ENCODE results near the gene PDCD1.

The PDCD1 gene

DNA sequence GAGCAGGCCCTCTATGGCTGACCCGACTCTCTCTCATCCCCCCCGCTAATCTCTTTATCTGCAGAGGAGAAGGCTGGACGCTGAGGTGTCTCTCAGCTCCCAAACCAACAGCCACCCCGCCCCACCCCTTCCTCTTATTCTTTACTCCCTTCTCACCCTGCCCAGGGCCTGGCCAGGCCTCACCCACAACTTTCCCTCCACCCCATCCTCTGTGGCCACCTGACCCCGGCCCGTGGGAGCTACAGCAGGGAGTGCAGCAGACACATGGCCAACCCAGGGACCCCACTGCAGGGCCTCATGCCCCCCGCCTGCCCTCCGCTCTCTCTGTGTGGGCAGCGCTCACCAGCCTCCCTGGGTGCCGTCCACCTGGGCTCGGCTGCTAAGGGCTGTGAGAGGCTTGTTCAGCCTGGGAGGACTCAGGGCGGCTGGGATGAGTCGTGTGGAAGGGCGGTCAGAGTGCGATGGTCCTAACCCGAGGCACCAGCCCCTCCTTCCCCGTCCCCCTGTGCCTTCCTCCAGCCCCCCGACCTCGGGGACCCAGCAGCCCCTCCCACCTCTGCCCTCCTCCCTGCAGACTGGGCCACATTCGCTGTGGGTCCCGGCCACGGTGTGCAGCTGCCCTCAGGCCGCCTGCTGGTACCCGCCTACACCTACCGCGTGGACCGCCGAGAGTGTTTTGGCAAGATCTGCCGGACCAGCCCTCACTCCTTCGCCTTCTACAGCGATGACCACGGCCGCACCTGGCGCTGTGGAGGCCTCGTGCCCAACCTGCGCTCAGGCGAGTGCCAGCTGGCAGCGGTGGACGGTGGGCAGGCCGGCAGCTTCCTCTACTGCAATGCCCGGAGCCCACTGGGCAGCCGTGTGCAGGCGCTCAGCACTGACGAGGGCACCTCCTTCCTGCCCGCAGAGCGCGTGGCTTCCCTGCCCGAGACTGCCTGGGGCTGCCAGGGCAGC lies 42.9 kb downstream of the PDCD1 start:
- Histone ChIP-seq H3K27ac (replicated peaks) (no peak overlapping the region), H3K4me3 (replicated peaks; ENCODE audit: insufficient read depth, low read length) (no peak overlapping the region), H3K27me3 (ENCODE audit: insufficient read depth, poor library complexity, severe bottlenecking) (peaks cover 8% of the 10 kb centered on the region)
- no peak for DNase-seq (ENCODE audit: low read depth in 1 of 2, low spot score in 1 of 2)
- TF ChIP-seq REST (IDR thresholded peaks at IDR 0.05; ENCODE audit: insufficient replicate concordance, low read depth) (no peak), CTCF (IDR thresholded peaks at IDR 0.05; ENCODE audit: insufficient read depth, low read length) (no peak), POLR2AphosphoS5 (IDR thresholded peaks at IDR 0.05; ENCODE audit: low read depth) (no peak), GABPA (IDR thresholded peaks at IDR 0.05; ENCODE audit: low read depth) (no peak), SPI1 (IDR thresholded peaks at IDR 0.05; ENCODE audit: borderline replicate concordance, low read depth) (no peak)

DNA sequence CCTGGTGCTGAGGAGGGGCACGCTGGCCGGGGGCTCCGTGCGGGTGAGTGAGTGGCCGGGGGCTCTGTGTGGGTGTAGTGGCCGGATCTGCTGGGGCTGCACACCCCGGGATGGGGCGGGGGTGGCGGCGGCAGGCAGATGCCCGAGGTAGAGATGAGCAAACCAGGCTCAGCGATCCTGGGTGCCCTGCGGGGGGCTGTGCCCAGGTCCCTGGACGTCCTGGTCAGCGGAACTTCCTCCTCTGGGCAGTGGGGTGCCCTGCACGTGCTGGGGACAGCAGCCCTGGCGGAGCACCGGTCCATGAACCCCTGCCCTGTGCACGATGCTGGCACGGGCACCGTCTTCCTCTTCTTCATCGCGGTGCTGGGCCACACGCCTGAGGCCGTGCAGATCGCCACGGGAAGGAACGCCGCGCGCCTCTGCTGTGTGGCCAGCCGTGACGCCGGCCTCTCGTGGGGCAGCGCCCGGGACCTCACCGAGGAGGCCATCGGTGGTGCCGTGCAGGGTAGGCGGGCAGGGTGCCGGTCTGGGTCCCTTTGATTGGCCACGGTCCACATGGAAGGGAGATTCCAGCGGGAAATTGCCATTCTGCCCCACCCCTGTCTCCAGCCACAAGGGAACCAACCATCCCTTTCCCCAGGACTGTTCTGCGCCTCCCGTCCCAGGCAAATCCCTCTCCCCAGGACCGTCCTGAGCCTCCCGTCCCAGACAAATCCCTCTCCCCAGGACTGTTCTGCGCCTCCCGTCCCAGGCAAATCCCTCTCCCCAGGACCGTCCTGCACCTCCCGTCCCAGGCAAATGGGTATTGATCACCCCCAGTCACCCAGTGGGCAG lies 43.8 kb downstream of the PDCD1 start:
- TF ChIP-seq CTCF (IDR thresholded peaks at IDR 0.05; ENCODE audit: insufficient read depth, low read length) (no peak), GABPA (IDR thresholded peaks at IDR 0.05; ENCODE audit: low read depth) (no peak), SPI1 (IDR thresholded peaks at IDR 0.05; ENCODE audit: borderline replicate concordance, low read depth) (no peak), REST (IDR thresholded peaks at IDR 0.05; ENCODE audit: insufficient replicate concordance, low read depth) (no peak), POLR2AphosphoS5 (IDR thresholded peaks at IDR 0.05; ENCODE audit: low read depth) (no peak)
- no peak overlapping the region for H3K4me3 ChIP-seq (replicated peaks; ENCODE audit: insufficient read depth, low read length)
- H3K27me3 ChIP-seq (ENCODE audit: insufficient read depth, poor library complexity, severe bottlenecking): peaks cover 8% of the 10 kb centered on the region
- no peak overlapping the region for H3K27ac ChIP-seq (replicated peaks)
- no peak for DNase-seq (ENCODE audit: low read depth in 1 of 2, low spot score in 1 of 2)

GRCh38 chr2:241814393-241814642 lies 44.4 kb downstream of the PDCD1 start:
- TF ChIP-seq GABPA (IDR thresholded peaks at IDR 0.05; ENCODE audit: low read depth) (no peak), POLR2AphosphoS5 (IDR thresholded peaks at IDR 0.05; ENCODE audit: low read depth) (no peak), REST (IDR thresholded peaks at IDR 0.05; ENCODE audit: insufficient replicate concordance, low read depth) (no peak), CTCF (IDR thresholded peaks at IDR 0.05; ENCODE audit: insufficient read depth, low read length) (no peak), SPI1 (IDR thresholded peaks at IDR 0.05; ENCODE audit: borderline replicate concordance, low read depth) (no peak)
- Histone ChIP-seq H3K4me3 (replicated peaks; ENCODE audit: insufficient read depth, low read length) (no peak overlapping the region), H3K27ac (replicated peaks) (no peak overlapping the region), H3K27me3 (ENCODE audit: insufficient read depth, poor library complexity, severe bottlenecking) (peaks cover 8% of the 10 kb centered on the region)
- no peak for DNase-seq (ENCODE audit: low read depth in 1 of 2, low spot score in 1 of 2)

All from HL-60 (cell line).